22Rv1 (cell line): ENCODE data around the gene IGF2R.

Source experiments
- ZFX ChIP-seq: fragments of 450-650 bp; IDR thresholded peaks from 2 replicates; pipeline ENCODE4 v1.6.1; 2017; ENCODE audit warnings: antibody characterized with exemption, borderline replicate concordance
- TF ChIP-seq, protein P1 (sequence below): fragments of 450-650 bp; IDR thresholded peaks from 2 replicates; pipeline ENCODE4 v1.5.1; 2017; ENCODE audit warnings: mild to moderate bottlenecking

GRCh38 chr6:160060920-160061447 lies 92.1 kb downstream of the IGF2R start:
- TF ChIP-seq, protein P1, sequence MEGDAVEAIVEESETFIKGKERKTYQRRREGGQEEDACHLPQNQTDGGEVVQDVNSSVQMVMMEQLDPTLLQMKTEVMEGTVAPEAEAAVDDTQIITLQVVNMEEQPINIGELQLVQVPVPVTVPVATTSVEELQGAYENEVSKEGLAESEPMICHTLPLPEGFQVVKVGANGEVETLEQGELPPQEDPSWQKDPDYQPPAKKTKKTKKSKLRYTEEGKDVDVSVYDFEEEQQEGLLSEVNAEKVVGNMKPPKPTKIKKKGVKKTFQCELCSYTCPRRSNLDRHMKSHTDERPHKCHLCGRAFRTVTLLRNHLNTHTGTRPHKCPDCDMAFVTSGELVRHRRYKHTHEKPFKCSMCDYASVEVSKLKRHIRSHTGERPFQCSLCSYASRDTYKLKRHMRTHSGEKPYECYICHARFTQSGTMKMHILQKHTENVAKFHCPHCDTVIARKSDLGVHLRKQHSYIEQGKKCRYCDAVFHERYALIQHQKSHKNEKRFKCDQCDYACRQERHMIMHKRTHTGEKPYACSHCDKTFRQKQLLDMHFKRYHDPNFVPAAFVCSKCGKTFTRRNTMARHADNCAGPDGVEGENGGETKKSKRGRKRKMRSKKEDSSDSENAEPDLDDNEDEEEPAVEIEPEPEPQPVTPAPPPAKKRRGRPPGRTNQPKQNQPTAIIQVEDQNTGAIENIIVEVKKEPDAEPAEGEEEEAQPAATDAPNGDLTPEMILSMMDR, result no peak
- no peak for TF ChIP-seq ZFX
